HepG2 (cell line): Measurements from ENCODE around the gene BTN1A1. TPM values are rescaled to one million over a fixed set of nuclear protein-coding genes. Genes with fewer than 3 reads are reported as not detected.
A peak's percentile ranks its signal among the peaks of the same experiment; 100 is the strongest.

Source experiments
- ARNT2 ChIP-seq: sonication (generic); formaldehyde crosslinking; IDR thresholded peaks from 2 replicates; pipeline ENCODE4 v1.8.0; 2022; ENCODE audit warnings: mild to moderate bottlenecking, low read depth, missing genetic modification reagents, moderate library complexity
- GATAD1 ChIP-seq: IDR thresholded peaks from 2 replicates; pipeline ENCODE4 v1.6.1; 2016; ENCODE audit warnings: missing genetic modification reagents, missing compliant biosample characterization
- HOXA5 ChIP-seq: sonication (generic); formaldehyde crosslinking; IDR thresholded peaks from 2 replicates; pipeline ENCODE4 v1.4.0; 2020; ENCODE audit warnings: missing genetic modification reagents
- JUNB ChIP-seq: sonication (generic); formaldehyde crosslinking; IDR thresholded peaks from 2 replicates; pipeline ENCODE4 v1.8.0; 2022; ENCODE audit warnings: missing genetic modification reagents, mild to moderate bottlenecking, borderline replicate concordance
- KDM5B ChIP-seq: sonication (generic); formaldehyde crosslinking; IDR thresholded peaks from 2 replicates; pipeline ENCODE4 v1.4.0; 2020; ENCODE audit warnings: missing genetic modification reagents, mild to moderate bottlenecking, borderline replicate concordance
- MAZ ChIP-seq, 2 experiments: sonication (generic) in 1 of 2; formaldehyde crosslinking in 1 of 2; IDR thresholded peaks; 2 replicates each; pipeline versions ENCODE4 v1.5.0 to v1.6.1; 2012 to 2020; ENCODE audit warnings: low read depth in 2 of 2, mild to moderate bottlenecking in 2 of 2, borderline replicate concordance in 1 of 2, improper control_type of control experiment in 1 of 2, low read length in 1 of 2, missing genetic modification reagents in 1 of 2, moderate library complexity in 1 of 2
- NFKB2 ChIP-seq: sonication (generic); formaldehyde crosslinking; IDR thresholded peaks from 2 replicates; pipeline ENCODE4 v1.4.0; 2020; ENCODE audit warnings: missing genetic modification reagents, borderline replicate concordance
- PITX1 ChIP-seq: sonication (generic); formaldehyde crosslinking; IDR thresholded peaks from 2 replicates; pipeline ENCODE4 v1.5.1; 2020; ENCODE audit warnings: mild to moderate bottlenecking, missing genetic modification reagents
- SMYD3 ChIP-seq: sonication (generic); formaldehyde crosslinking; IDR thresholded peaks from 2 replicates; pipeline ENCODE4 v1.8.1; 2023; ENCODE audit warnings: mild to moderate bottlenecking, missing genetic modification reagents
- SSRP1 ChIP-seq: IDR thresholded peaks from 2 replicates; pipeline ENCODE4 v1.6.1; 2016; ENCODE audit warnings: control low read depth
- TBL1XR1 ChIP-seq: fragments of 150-350 bp; IDR thresholded peaks from 2 replicates; pipeline ENCODE4 v1.6.1; 2014; ENCODE audit warnings: borderline replicate concordance, low read length; ENCODE audit not compliant: partially characterized antibody
- ZFP90 ChIP-seq: sonication (generic); formaldehyde crosslinking; IDR thresholded peaks from 2 replicates; pipeline ENCODE4 v1.8.0; 2022; ENCODE audit warnings: missing genetic modification reagents, mild to moderate bottlenecking, inconsistent platforms, borderline replicate concordance
- ZKSCAN5 ChIP-seq: sonication (generic); formaldehyde crosslinking; IDR thresholded peaks from 2 replicates; pipeline ENCODE4 v1.5.1; 2020; ENCODE audit warnings: mild to moderate bottlenecking, missing genetic modification reagents
- ZNF101 ChIP-seq: sonication (generic); formaldehyde crosslinking; IDR thresholded peaks from 2 replicates; pipeline ENCODE4 v1.4.0; 2020; ENCODE audit warnings: mild to moderate bottlenecking, low read depth, missing genetic modification reagents, borderline replicate concordance
- ZNF432 ChIP-seq: sonication (generic); formaldehyde crosslinking; IDR thresholded peaks from 2 replicates; pipeline ENCODE4 v1.5.0; 2020; ENCODE audit warnings: missing genetic modification reagents, mild to moderate bottlenecking, borderline replicate concordance
- ZNF552 ChIP-seq: sonication (generic); formaldehyde crosslinking; IDR thresholded peaks from 2 replicates; pipeline ENCODE4 v1.9.0; 2022; ENCODE audit warnings: missing genetic modification reagents, mild to moderate bottlenecking, borderline replicate concordance
- ZNF556 ChIP-seq: sonication (generic); formaldehyde crosslinking; IDR thresholded peaks from 2 replicates; pipeline ENCODE4 v1.4.0; 2020; ENCODE audit warnings: mild to moderate bottlenecking, missing genetic modification reagents, borderline replicate concordance
- ZNF557 ChIP-seq: sonication (generic); formaldehyde crosslinking; IDR thresholded peaks from 2 replicates; pipeline ENCODE4 v1.4.0; 2020; ENCODE audit warnings: missing genetic modification reagents
- ZNF564 ChIP-seq: sonication (generic); formaldehyde crosslinking; IDR thresholded peaks from 2 replicates; pipeline ENCODE4 v1.8.1; 2023; ENCODE audit warnings: mild to moderate bottlenecking, missing genetic modification reagents
- ZNF652 ChIP-seq: IDR thresholded peaks from 2 replicates; pipeline ENCODE4 v1.6.1; 2016; ENCODE audit warnings: low read depth, borderline replicate concordance
- ZNF670 ChIP-seq: sonication (generic); formaldehyde crosslinking; IDR thresholded peaks from 2 replicates; pipeline ENCODE4 v1.8.0; 2022; ENCODE audit warnings: mild to moderate bottlenecking, missing genetic modification reagents, borderline replicate concordance
- polyA plus RNA-seq, 8 experiments: library from polyadenylated mRNA; depleted of rRNA in 3 of 8; stranded (reverse) in 7 of 8; unstranded in 1 of 8; fragments of >200 nt; fragmentation: Illumina TruSeq in 4 of 8; extraction: Trizol in 4 of 8; gene quantifications; 2 replicates each; pipeline versions ENCODE4 v1.2.1 to v1.2.3, GENCODE V29; 2011 to 2016; ENCODE audit warnings: low read depth in 4 of 8, missing spikeins in 1 of 8, mixed read lengths in 1 of 8; ENCODE audit not compliant: insufficient read depth in 1 of 8
- total RNA-seq, 5 experiments: library from RNA; depleted of rRNA; stranded (reverse); fragments of >200 nt; fragmentation: Illumina TruSeq; extraction: Trizol; gene quantifications; 2 replicates each; pipeline ENCODE4 v1.2.3, GENCODE V29; 2016; ENCODE audit warnings: low read depth in 1 of 5
- TF ChIP-seq, protein P1 (sequence below): sonication (generic); formaldehyde crosslinking; IDR thresholded peaks from 2 replicates; pipeline ENCODE4 v1.4.0; 2020; ENCODE audit warnings: missing genetic modification reagents

BTN1A1 gene
- total and polyA plus RNA-seq, 2 of the 13 experiments (the other 11 are each of a cell fraction or from before 2014, with no cell fraction given): 0.04 TPM; not detected in 1

DNA sequence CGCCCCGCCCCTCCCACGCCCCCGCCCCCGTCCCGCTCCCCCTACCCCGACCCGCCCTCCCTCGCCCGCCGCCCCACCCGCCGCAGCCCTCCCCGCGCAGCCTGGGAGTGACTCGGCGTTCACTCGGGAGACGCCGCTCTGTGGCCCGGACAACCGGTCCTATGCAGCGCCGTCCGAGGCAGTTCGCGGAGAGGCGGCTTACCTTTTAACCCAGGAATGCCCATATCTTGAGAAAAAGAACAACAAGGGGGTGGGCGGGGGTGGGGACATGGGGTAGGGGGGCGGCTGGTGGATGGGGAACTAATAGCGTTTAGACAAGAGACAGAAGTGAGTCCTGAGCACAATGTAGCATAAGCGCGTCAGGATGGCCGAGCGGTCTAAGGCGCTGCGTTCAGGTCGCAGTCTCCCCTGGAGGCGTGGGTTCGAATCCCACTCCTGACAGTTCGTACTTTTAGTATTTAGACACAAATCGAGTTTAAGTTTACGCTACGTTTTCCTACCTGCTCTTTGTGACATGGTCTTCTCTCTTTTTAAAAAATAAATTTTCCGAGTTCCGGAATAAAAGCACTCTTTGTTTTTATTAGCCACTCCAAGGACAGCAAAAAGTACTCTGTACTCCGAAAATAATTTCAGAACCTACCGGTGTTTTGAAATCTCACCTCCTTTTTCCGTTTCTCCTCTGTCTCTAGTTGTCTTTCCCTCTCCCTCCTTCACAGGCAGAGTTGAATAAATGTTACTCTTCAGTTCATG, 20.9 kb downstream of the BTN1A1 start (continued):
- TF ChIP-seq JUNB (CRISPR knock-in tag) (no peak), ZNF670 (CRISPR knock-in tag) (no peak), MAZ (IDR thresholded peaks at IDR 0.05; ENCODE audit: borderline replicate concordance, low read depth, low read length) (peak; percentile 86), MAZ (CRISPR knock-in tag; IDR thresholded peaks at IDR 0.05; ENCODE audit: low read depth) (peak; percentile 68), ZNF652 (CRISPR knock-in tag) (0 out of 2 replicates have a peak, but pooled peaks have one; percentile 45), ZNF557 (CRISPR knock-in tag) (peak; percentile 89), ZNF556 (CRISPR knock-in tag) (0 out of 2 replicates have a peak, but pooled peaks have one; percentile 24), GATAD1 (CRISPR knock-in tag) (peak; percentile 54; the same call in 1 of the 2 replicates), PITX1 (CRISPR knock-in tag) (peak; percentile 23; the same call in 1 of the 2 replicates), ARNT2 (0 out of 2 replicates have a peak, but pooled peaks have one; percentile 5), ZKSCAN5 (0 out of 2 replicates have a peak, but pooled peaks have one; percentile 18), HOXA5 (CRISPR knock-in tag) (peak; percentile 73; the same call in 1 of the 2 replicates), SMYD3 (CRISPR knock-in tag) (no peak), ZNF564 (0 out of 2 replicates have a peak, but pooled peaks have one; percentile 47), SSRP1 (CRISPR knock-in tag) (peak; percentile 94), TBL1XR1 (no peak), KDM5B (CRISPR knock-in tag) (no peak), ZNF101 (CRISPR knock-in tag) (no peak), ZNF552 (CRISPR knock-in tag) (0 out of 2 replicates have a peak, but pooled peaks have one; percentile 40), ZFP90 (no peak), ZNF432 (CRISPR knock-in tag) (no peak), NFKB2 (no peak)
- TF ChIP-seq, protein P1, sequence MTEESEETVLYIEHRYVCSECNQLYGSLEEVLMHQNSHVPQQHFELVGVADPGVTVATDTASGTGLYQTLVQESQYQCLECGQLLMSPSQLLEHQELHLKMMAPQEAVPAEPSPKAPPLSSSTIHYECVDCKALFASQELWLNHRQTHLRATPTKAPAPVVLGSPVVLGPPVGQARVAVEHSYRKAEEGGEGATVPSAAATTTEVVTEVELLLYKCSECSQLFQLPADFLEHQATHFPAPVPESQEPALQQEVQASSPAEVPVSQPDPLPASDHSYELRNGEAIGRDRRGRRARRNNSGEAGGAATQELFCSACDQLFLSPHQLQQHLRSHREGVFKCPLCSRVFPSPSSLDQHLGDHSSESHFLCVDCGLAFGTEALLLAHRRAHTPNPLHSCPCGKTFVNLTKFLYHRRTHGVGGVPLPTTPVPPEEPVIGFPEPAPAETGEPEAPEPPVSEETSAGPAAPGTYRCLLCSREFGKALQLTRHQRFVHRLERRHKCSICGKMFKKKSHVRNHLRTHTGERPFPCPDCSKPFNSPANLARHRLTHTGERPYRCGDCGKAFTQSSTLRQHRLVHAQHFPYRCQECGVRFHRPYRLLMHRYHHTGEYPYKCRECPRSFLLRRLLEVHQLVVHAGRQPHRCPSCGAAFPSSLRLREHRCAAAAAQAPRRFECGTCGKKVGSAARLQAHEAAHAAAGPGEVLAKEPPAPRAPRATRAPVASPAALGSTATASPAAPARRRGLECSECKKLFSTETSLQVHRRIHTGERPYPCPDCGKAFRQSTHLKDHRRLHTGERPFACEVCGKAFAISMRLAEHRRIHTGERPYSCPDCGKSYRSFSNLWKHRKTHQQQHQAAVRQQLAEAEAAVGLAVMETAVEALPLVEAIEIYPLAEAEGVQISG (CRISPR knock-in tag): peak; percentile 37; the same call in 1 of the 2 replicates
